Measurements from ENCODE around the gene UBE2E1.
A peak's percentile ranks its signal among the peaks of the same experiment; 100 is the strongest.
"Not testable (repeated sequence)": the region's sequence is repeated elsewhere in the genome, so short reads cannot be mapped to it uniquely, and the experiment has no call there.

UBE2E1 gene

DNA sequence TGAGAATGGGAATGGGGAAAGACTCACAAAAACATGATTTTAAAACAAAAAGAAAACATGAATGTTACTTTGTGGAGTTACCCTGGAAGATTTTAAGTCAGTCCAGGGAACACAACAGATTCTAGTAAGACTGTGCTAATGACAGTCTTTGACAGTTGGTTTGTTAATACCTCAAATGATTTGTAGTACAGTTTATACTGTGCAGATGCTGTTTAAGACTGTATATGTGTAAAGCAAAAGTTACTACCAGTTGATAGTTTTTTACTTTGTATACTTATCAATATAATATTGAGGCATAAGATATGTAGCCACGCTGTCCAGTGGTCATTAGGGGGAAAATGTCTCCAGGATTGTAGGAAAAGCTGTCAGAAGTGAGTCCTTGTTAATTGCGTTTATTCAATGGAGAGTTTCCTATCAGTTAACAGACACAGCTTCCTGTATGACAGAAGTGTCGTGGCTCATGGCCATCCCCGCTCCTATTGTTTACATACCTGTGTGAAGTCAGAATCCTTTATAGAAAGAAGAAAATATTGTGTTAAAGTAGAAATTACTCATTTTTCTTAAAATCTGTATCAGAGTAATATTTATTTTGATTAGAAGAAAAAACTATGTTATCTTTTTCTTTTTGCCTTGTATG, 75.1 kb downstream of the UBE2E1 start:
- peaks cover 16% of the 10 kb centered on the region for H3K79me2 ChIP-seq (ENCODE audit: control insufficient read depth, insufficient read depth, low read length)
- no peak overlapping the region for H4K8ac ChIP-seq (ENCODE audit: low read depth, low read length)
- H2BK120ac ChIP-seq (ENCODE audit: low read depth, low read length), result no peak overlapping the region
- H4K5ac ChIP-seq (ENCODE audit: low read length), result no peak overlapping the region
- no peak overlapping the region for H2BK5ac ChIP-seq (ENCODE audit: low read length)
- no CpG with 5 or more reads among the region's 4 CpGs for WGBS (ENCODE audit: extremely low coverage, insufficient coverage, low lambda C conversion rate)
- no peak overlapping the region for H3K27ac ChIP-seq (ENCODE audit: low read depth, low read length)
- no peaks in the 10 kb centered on the region for H3K36me3 ChIP-seq (ENCODE audit: control insufficient read depth, insufficient read depth, low read length)
- H3K4me3 ChIP-seq (ENCODE audit: low read length), result no peak overlapping the region
- H3K56ac ChIP-seq (ENCODE audit: low read length), result no peak overlapping the region
- no peak overlapping the region for H3K9ac ChIP-seq (ENCODE audit: low read length)
- peaks cover 22% of the 10 kb centered on the region for H3K79me1 ChIP-seq (ENCODE audit: low read length)
- no peak overlapping the region for H3K23ac ChIP-seq (ENCODE audit: low read length)
- H3K4me2 ChIP-seq (ENCODE audit: low read length), result no peak overlapping the region
- no peaks in the 10 kb centered on the region for H3K27me3 ChIP-seq (ENCODE audit: insufficient read depth, low read length, poor library complexity)
- H3K18ac ChIP-seq (ENCODE audit: low read length), result no peak overlapping the region
- no peak overlapping the region for H2BK15ac ChIP-seq (replicated peaks; ENCODE audit: low read depth)
- H3K4ac ChIP-seq (ENCODE audit: low read depth, low read length), result no peak overlapping the region
- H2AK5ac ChIP-seq (ENCODE audit: low read length), result no peak overlapping the region
- no peaks in the 10 kb centered on the region for H3K4me1 ChIP-seq (ENCODE audit: control insufficient read depth, low read depth, low read length)
- DNase-seq, result peak; percentile 56

DNA sequence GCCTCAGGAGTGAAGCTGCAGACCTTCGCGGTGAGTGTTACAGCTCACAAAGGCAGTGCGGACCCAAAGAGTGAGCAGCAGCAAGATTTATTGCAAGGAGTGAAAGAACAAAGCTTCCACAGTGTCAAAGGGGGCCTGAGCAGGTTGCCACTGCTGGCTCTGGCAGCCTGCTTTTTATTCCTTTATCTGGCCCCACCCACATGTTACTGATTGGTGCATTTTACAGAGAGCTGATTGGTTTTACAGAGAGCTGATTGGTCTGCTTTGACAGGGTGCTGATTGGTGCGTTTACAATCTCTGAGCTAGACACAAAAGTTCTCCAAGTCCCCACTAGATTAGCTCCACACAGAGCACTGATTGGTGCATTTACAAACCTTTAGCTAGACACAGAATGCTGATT, 76.2 kb downstream of the UBE2E1 start:
- not testable (repeated sequence) for H4K5ac ChIP-seq (ENCODE audit: low read length); H4K8ac ChIP-seq (ENCODE audit: low read depth, low read length); H3K18ac ChIP-seq (ENCODE audit: low read length); H3K4me1 ChIP-seq (ENCODE audit: control insufficient read depth, low read depth, low read length); H2BK15ac ChIP-seq (replicated peaks; ENCODE audit: low read depth); H3K56ac ChIP-seq (ENCODE audit: low read length); H3K9ac ChIP-seq (ENCODE audit: low read length); DNase-seq; H3K4me3 ChIP-seq (ENCODE audit: low read length); H2AK5ac ChIP-seq (ENCODE audit: low read length); H3K4me2 ChIP-seq (ENCODE audit: low read length); H3K27ac ChIP-seq (ENCODE audit: low read depth, low read length); H3K27me3 ChIP-seq (ENCODE audit: insufficient read depth, low read length, poor library complexity); H3K36me3 ChIP-seq (ENCODE audit: control insufficient read depth, insufficient read depth, low read length); H3K4ac ChIP-seq (ENCODE audit: low read depth, low read length); H3K23ac ChIP-seq (ENCODE audit: low read length); H2BK5ac ChIP-seq (ENCODE audit: low read length); H2BK120ac ChIP-seq (ENCODE audit: low read depth, low read length)
- Histone ChIP-seq H3K79me2 (ENCODE audit: control insufficient read depth, insufficient read depth, low read length) (peaks cover 14% of the 10 kb centered on the region), H3K79me1 (ENCODE audit: low read length) (peaks cover 21% of the 10 kb centered on the region)
- no CpG with 5 or more reads among the region's 4 CpGs for WGBS (ENCODE audit: extremely low coverage, insufficient coverage, low lambda C conversion rate)

DNA sequence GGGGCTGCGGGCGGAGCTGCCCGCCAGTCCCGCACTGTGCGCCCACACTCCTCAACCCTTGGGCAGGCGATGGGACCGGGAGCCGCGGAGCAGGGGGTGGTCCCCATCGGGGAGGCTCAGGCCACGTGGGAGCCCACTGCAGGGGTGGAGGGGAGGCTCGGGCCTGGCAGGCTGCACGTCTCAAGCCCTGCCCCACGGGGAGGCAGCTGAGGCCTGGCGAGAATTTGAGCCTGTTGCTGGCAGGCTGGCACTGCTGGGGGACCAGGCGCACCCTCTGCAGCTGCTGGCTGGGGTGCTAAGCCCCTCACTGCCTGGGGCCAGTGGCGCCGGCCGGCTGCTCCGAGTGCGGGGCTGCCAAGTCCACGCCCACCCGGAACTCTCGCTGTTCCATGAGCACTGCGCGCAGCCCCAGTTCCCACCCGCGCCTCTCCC, 76.7 kb downstream of the UBE2E1 start:
- Histone ChIP-seq H4K5ac (ENCODE audit: low read length) (no peak overlapping the region), H3K56ac (ENCODE audit: low read length) (no peak overlapping the region), H3K36me3 (ENCODE audit: control insufficient read depth, insufficient read depth, low read length) (no peaks in the 10 kb centered on the region), H2BK15ac (replicated peaks; ENCODE audit: low read depth) (no peak overlapping the region), H2BK5ac (ENCODE audit: low read length) (no peak overlapping the region), H3K79me1 (ENCODE audit: low read length) (peaks cover 17% of the 10 kb centered on the region), H3K18ac (ENCODE audit: low read length) (no peak overlapping the region), H3K4me1 (ENCODE audit: control insufficient read depth, low read depth, low read length) (no peaks in the 10 kb centered on the region), H3K23ac (ENCODE audit: low read length) (no peak overlapping the region), H3K27ac (ENCODE audit: low read depth, low read length) (no peak overlapping the region), H3K4me3 (ENCODE audit: low read length) (no peak overlapping the region), H2BK120ac (ENCODE audit: low read depth, low read length) (no peak overlapping the region), H3K4ac (ENCODE audit: low read depth, low read length) (no peak overlapping the region), H3K79me2 (ENCODE audit: control insufficient read depth, insufficient read depth, low read length) (peaks cover 11% of the 10 kb centered on the region), H3K4me2 (ENCODE audit: low read length) (no peak overlapping the region), H3K27me3 (ENCODE audit: insufficient read depth, low read length, poor library complexity) (no peaks in the 10 kb centered on the region), H2AK5ac (ENCODE audit: low read length) (no peak overlapping the region), H4K8ac (ENCODE audit: low read depth, low read length) (no peak overlapping the region), H3K9ac (ENCODE audit: low read length) (no peak overlapping the region)
- WGBS (ENCODE audit: extremely low coverage, insufficient coverage, low lambda C conversion rate), result no CpG with 5 or more reads among the region's 28 CpGs
- no peak for DNase-seq

DNA sequence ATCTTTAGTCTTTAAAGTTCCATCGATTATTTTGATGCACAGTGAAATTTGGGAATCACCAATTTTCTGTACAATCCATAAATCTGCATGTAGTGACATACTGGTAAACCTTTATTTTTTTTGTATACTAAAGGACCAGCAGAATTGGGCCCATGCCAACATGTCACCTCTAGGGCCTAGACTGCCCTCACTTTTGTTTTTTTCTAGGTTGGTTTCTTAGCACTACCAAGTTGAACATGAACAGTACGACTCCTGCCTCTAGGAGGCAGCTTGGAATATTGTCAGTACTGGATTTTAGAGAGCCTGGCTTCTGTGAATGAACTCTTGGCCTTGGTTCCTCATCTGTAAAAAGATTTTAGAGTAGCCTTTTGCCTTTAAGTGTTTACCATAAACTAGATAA, 78.7 kb downstream of the UBE2E1 start:
- no peak overlapping the region for H2BK15ac ChIP-seq (replicated peaks; ENCODE audit: low read depth)
- no peaks in the 10 kb centered on the region for H3K79me2 ChIP-seq (ENCODE audit: control insufficient read depth, insufficient read depth, low read length)
- H3K4me3 ChIP-seq (ENCODE audit: low read length), result no peak overlapping the region
- no peaks in the 10 kb centered on the region for H3K4me1 ChIP-seq (ENCODE audit: control insufficient read depth, low read depth, low read length)
- peak; percentile 50 for DNase-seq
- H4K5ac ChIP-seq (ENCODE audit: low read length), result no peak overlapping the region
- H3K18ac ChIP-seq (ENCODE audit: low read length), result peak overlapping the region; percentile 39
- no peak overlapping the region for H2BK5ac ChIP-seq (ENCODE audit: low read length)
- no peak overlapping the region for H2AK5ac ChIP-seq (ENCODE audit: low read length)
- H4K8ac ChIP-seq (ENCODE audit: low read depth, low read length), result no peak overlapping the region
- no peak overlapping the region for H3K23ac ChIP-seq (ENCODE audit: low read length)
- no peak overlapping the region for H3K4me2 ChIP-seq (ENCODE audit: low read length)
- no CpG with 5 or more reads among the region's 2 CpGs for WGBS (ENCODE audit: extremely low coverage, insufficient coverage, low lambda C conversion rate)
- no peak overlapping the region for H3K27ac ChIP-seq (ENCODE audit: low read depth, low read length)
- peaks cover 7% of the 10 kb centered on the region for H3K79me1 ChIP-seq (ENCODE audit: low read length)
- no peak overlapping the region for H3K9ac ChIP-seq (ENCODE audit: low read length)
- H3K4ac ChIP-seq (ENCODE audit: low read depth, low read length), result no peak overlapping the region
- H3K56ac ChIP-seq (ENCODE audit: low read length), result no peak overlapping the region
- no peaks in the 10 kb centered on the region for H3K36me3 ChIP-seq (ENCODE audit: control insufficient read depth, insufficient read depth, low read length)
- H3K27me3 ChIP-seq (ENCODE audit: insufficient read depth, low read length, poor library complexity), result no peaks in the 10 kb centered on the region
- no peak overlapping the region for H2BK120ac ChIP-seq (ENCODE audit: low read depth, low read length)

DNA sequence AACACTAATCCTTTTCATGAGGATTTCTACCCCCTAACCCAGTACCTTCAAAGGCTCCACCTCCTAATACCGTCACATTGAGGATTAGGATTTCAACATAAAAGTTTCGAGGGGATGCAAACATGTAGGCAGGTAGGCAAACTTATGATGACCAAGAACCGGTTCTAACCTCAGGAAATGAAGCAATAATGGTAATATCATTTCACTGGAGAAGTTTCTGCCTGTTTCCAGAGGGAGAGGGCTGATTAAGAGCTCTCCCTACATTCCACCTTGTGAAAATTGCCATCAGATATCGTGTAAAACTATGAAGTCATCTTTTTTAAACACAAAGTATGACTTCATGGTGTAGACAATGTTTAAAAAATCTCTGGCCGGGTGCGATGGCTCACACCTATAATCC, 79.5 kb downstream of the UBE2E1 start:
- Histone ChIP-seq H3K4me3 (ENCODE audit: low read length) (no peak overlapping the region), H3K36me3 (ENCODE audit: control insufficient read depth, insufficient read depth, low read length) (no peaks in the 10 kb centered on the region), H3K4me1 (ENCODE audit: control insufficient read depth, low read depth, low read length) (no peaks in the 10 kb centered on the region), H4K8ac (ENCODE audit: low read depth, low read length) (no peak overlapping the region), H3K18ac (ENCODE audit: low read length) (no peak overlapping the region), H3K79me1 (ENCODE audit: low read length) (peaks cover 7% of the 10 kb centered on the region), H3K4ac (ENCODE audit: low read depth, low read length) (no peak overlapping the region), H2BK5ac (ENCODE audit: low read length) (no peak overlapping the region), H2BK15ac (replicated peaks; ENCODE audit: low read depth) (no peak overlapping the region), H2AK5ac (ENCODE audit: low read length) (no peak overlapping the region), H3K4me2 (ENCODE audit: low read length) (no peak overlapping the region), H3K27me3 (ENCODE audit: insufficient read depth, low read length, poor library complexity) (no peaks in the 10 kb centered on the region), H2BK120ac (ENCODE audit: low read depth, low read length) (no peak overlapping the region), H3K9ac (ENCODE audit: low read length) (no peak overlapping the region), H3K27ac (ENCODE audit: low read depth, low read length) (no peak overlapping the region), H3K79me2 (ENCODE audit: control insufficient read depth, insufficient read depth, low read length) (no peaks in the 10 kb centered on the region), H3K23ac (ENCODE audit: low read length) (no peak overlapping the region), H4K5ac (ENCODE audit: low read length) (no peak overlapping the region), H3K56ac (ENCODE audit: low read length) (no peak overlapping the region)
- no CpG with 5 or more reads among the region's 6 CpGs for WGBS (ENCODE audit: extremely low coverage, insufficient coverage, low lambda C conversion rate)
- no peak for DNase-seq

DNA sequence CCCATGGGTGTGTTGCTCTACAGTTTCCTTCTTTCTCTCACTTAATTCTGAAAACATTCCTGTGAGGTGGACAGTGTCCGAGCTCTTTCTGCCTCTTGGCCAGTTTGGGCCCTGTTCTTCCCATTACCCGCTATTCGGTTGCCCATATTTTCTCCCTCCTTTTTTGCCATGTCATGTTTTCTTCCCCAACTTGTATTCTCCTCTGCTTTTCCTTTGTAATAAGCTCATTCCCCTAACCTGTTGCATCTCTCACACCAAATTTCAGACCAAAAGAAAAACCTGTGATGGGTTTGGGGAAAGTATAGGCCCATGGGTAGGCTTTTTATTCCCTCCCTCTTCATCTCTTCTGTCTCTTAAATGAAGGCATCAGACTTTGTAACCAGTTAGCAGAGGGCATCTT, 80.6 kb downstream of the UBE2E1 start:
- no peak overlapping the region for H3K27ac ChIP-seq (ENCODE audit: low read depth, low read length)
- H3K56ac ChIP-seq (ENCODE audit: low read length), result no peak overlapping the region
- H2BK15ac ChIP-seq (replicated peaks; ENCODE audit: low read depth), result no peak overlapping the region
- H2BK120ac ChIP-seq (ENCODE audit: low read depth, low read length), result no peak overlapping the region
- H3K36me3 ChIP-seq (ENCODE audit: control insufficient read depth, insufficient read depth, low read length), result no peaks in the 10 kb centered on the region
- no peak overlapping the region for H2AK5ac ChIP-seq (ENCODE audit: low read length)
- WGBS (ENCODE audit: extremely low coverage, insufficient coverage, low lambda C conversion rate), result no CpG with 5 or more reads among the region's 3 CpGs
- H2BK5ac ChIP-seq (ENCODE audit: low read length), result no peak overlapping the region
- H3K4me2 ChIP-seq (ENCODE audit: low read length), result no peak overlapping the region
- H3K18ac ChIP-seq (ENCODE audit: low read length), result no peak overlapping the region
- no peaks in the 10 kb centered on the region for H3K4me1 ChIP-seq (ENCODE audit: control insufficient read depth, low read depth, low read length)
- DNase-seq, result no peak
- H3K79me2 ChIP-seq (ENCODE audit: control insufficient read depth, insufficient read depth, low read length), result no peaks in the 10 kb centered on the region
- H3K4me3 ChIP-seq (ENCODE audit: low read length), result no peak overlapping the region
- no peak overlapping the region for H4K8ac ChIP-seq (ENCODE audit: low read depth, low read length)
- H3K27me3 ChIP-seq (ENCODE audit: insufficient read depth, low read length, poor library complexity), result no peaks in the 10 kb centered on the region
- H3K23ac ChIP-seq (ENCODE audit: low read length), result no peak overlapping the region
- no peak overlapping the region for H3K9ac ChIP-seq (ENCODE audit: low read length)
- no peak overlapping the region for H4K5ac ChIP-seq (ENCODE audit: low read length)
- peak overlapping the region; percentile 16 for H3K4ac ChIP-seq (ENCODE audit: low read depth, low read length)
- H3K79me1 ChIP-seq (ENCODE audit: low read length), result peaks cover 7% of the 10 kb centered on the region

Data from mesendoderm (in vitro differentiated cells).